HCT116 (cell line): ENCODE results near the gene MAN2B2.

Experiments used
- CEBPB ChIP-seq: IDR thresholded peaks from 2 replicates; pipeline ENCODE4 v1.6.1; 2012; ENCODE audit warnings: low read depth
- EZH2 ChIP-seq: fragments of 200-600 bp; sonication (generic); IDR thresholded peaks from 2 replicates; pipeline ENCODE4 v1.6.1; 2017; ENCODE audit warnings: antibody characterized with exemption, mixed run types
- EZH2phosphoT487 ChIP-seq: fragments of 200-600 bp; IDR thresholded peaks from 2 replicates; pipeline ENCODE4 v1.6.1; 2018; ENCODE audit warnings: antibody characterized with exemption, borderline replicate concordance
- JUND ChIP-seq: IDR thresholded peaks from 2 replicates; pipeline ENCODE4 v1.6.1; 2012
- POLR2A ChIP-seq: IDR thresholded peaks from 2 replicates; pipeline ENCODE4 v1.7.0; 2011; ENCODE audit warnings: borderline replicate concordance; ENCODE audit not compliant: insufficient read depth, insufficient read length; ENCODE audit errors: extremely low read depth
- POLR2AphosphoS5 ChIP-seq: IDR thresholded peaks from 2 replicates; pipeline ENCODE4 v1.6.1; 2011; ENCODE audit warnings: mild to moderate bottlenecking, low read depth, low read length, moderate library complexity
- SRF ChIP-seq: IDR thresholded peaks from 2 replicates; pipeline ENCODE4 v1.6.1; 2012; ENCODE audit warnings: low read depth
- YY1 ChIP-seq: IDR thresholded peaks from 2 replicates; pipeline ENCODE4 v1.6.1; 2011; ENCODE audit warnings: low read length, low read depth, moderate library complexity, mild to moderate bottlenecking; ENCODE audit not compliant: insufficient replicate concordance; ENCODE audit errors: extremely low read depth
- TF ChIP-seq, protein P1 (sequence below), 3 experiments: fragments of 200-600 bp in 1 of 3; sonication (generic) in 1 of 3; IDR thresholded peaks in 2 of 3; conservative IDR thresholded peaks in 1 of 3; 2 replicates each; pipeline ENCODE4 v1.5.1; 2012 to 2017; ENCODE audit warnings: low read depth in 2 of 3, low read length in 2 of 3, antibody characterized with exemption in 1 of 3, borderline replicate concordance in 1 of 3, control low read depth in 1 of 3, mild to moderate bottlenecking in 1 of 3, mixed read lengths in 1 of 3, mixed run types in 1 of 3, moderate library complexity in 1 of 3; ENCODE audit not compliant: insufficient read depth in 1 of 3
- TF ChIP-seq, protein P2 (sequence below): IDR thresholded peaks from 2 replicates; pipeline ENCODE4 v1.6.1; 2012
- TF ChIP-seq, protein P3 (sequence below): IDR thresholded peaks from 2 replicates; pipeline ENCODE4 v1.6.1; 2011; ENCODE audit warnings: mild to moderate bottlenecking, low read length, moderate library complexity; ENCODE audit not compliant: insufficient replicate concordance; ENCODE audit errors: extremely low read depth
- TF ChIP-seq, protein P4 (sequence below): IDR thresholded peaks from 2 replicates; pipeline ENCODE4 v1.6.1; 2012; ENCODE audit warnings: low read depth

DNA sequence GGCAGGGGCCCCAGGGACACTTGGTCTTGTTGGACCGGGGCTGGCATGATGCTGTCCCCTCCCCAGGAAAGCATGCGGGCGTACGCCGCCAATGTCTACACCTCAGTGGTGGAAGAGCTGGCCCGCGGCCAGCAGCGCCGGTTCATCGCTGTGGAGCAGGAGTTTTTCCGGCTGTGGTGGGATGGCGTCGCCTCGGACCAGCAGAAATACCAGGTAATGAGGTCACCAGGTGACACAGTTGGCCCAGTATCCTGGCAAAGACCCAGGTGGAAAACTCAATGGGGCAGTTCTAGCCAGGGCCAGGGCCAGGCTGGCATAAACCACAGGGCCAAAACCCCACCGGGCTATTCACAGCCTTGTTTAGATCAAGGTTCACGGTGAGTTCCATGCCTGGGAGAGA lies 1.5 kb downstream of the MAN2B2 start:
- TF ChIP-seq POLR2AphosphoS5 (no peak), POLR2A (no peak), SRF (no peak), JUND (no peak), EZH2 (no peak), YY1 (no peak), EZH2phosphoT487 (no peak), CEBPB (no peak)
- TF ChIP-seq, protein P1, sequence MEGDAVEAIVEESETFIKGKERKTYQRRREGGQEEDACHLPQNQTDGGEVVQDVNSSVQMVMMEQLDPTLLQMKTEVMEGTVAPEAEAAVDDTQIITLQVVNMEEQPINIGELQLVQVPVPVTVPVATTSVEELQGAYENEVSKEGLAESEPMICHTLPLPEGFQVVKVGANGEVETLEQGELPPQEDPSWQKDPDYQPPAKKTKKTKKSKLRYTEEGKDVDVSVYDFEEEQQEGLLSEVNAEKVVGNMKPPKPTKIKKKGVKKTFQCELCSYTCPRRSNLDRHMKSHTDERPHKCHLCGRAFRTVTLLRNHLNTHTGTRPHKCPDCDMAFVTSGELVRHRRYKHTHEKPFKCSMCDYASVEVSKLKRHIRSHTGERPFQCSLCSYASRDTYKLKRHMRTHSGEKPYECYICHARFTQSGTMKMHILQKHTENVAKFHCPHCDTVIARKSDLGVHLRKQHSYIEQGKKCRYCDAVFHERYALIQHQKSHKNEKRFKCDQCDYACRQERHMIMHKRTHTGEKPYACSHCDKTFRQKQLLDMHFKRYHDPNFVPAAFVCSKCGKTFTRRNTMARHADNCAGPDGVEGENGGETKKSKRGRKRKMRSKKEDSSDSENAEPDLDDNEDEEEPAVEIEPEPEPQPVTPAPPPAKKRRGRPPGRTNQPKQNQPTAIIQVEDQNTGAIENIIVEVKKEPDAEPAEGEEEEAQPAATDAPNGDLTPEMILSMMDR (IDR thresholded peaks at IDR 0.05 in 2 of 3, conservative IDR thresholded peaks at IDR 0.05 in 1 of 3; ENCODE audit: borderline replicate concordance in 1 of 3, insufficient read depth in 1 of 3, low read depth in 2 of 3, low read length in 2 of 3): no peak
- TF ChIP-seq, protein P2, sequence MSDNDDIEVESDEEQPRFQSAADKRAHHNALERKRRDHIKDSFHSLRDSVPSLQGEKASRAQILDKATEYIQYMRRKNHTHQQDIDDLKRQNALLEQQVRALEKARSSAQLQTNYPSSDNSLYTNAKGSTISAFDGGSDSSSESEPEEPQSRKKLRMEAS: no peak
- TF ChIP-seq, protein P3, sequence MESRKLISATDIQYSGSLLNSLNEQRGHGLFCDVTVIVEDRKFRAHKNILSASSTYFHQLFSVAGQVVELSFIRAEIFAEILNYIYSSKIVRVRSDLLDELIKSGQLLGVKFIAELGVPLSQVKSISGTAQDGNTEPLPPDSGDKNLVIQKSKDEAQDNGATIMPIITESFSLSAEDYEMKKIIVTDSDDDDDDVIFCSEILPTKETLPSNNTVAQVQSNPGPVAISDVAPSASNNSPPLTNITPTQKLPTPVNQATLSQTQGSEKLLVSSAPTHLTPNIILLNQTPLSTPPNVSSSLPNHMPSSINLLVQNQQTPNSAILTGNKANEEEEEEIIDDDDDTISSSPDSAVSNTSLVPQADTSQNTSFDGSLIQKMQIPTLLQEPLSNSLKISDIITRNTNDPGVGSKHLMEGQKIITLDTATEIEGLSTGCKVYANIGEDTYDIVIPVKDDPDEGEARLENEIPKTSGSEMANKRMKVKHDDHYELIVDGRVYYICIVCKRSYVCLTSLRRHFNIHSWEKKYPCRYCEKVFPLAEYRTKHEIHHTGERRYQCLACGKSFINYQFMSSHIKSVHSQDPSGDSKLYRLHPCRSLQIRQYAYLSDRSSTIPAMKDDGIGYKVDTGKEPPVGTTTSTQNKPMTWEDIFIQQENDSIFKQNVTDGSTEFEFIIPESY: no peak
- TF ChIP-seq, protein P4, sequence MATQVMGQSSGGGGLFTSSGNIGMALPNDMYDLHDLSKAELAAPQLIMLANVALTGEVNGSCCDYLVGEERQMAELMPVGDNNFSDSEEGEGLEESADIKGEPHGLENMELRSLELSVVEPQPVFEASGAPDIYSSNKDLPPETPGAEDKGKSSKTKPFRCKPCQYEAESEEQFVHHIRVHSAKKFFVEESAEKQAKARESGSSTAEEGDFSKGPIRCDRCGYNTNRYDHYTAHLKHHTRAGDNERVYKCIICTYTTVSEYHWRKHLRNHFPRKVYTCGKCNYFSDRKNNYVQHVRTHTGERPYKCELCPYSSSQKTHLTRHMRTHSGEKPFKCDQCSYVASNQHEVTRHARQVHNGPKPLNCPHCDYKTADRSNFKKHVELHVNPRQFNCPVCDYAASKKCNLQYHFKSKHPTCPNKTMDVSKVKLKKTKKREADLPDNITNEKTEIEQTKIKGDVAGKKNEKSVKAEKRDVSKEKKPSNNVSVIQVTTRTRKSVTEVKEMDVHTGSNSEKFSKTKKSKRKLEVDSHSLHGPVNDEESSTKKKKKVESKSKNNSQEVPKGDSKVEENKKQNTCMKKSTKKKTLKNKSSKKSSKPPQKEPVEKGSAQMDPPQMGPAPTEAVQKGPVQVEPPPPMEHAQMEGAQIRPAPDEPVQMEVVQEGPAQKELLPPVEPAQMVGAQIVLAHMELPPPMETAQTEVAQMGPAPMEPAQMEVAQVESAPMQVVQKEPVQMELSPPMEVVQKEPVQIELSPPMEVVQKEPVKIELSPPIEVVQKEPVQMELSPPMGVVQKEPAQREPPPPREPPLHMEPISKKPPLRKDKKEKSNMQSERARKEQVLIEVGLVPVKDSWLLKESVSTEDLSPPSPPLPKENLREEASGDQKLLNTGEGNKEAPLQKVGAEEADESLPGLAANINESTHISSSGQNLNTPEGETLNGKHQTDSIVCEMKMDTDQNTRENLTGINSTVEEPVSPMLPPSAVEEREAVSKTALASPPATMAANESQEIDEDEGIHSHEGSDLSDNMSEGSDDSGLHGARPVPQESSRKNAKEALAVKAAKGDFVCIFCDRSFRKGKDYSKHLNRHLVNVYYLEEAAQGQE: no peak
